Activated CD4-positive, alpha-beta T cell treated with anti-CD3 and anti-CD28 coated beads, Interleukin-2, amount 10 ng/mL, durations not matched to agents 24 days and 14 days (primary cell): ENCODE measurements around the gene GSTM2. TPM values are rescaled to one million over a fixed set of nuclear protein-coding genes. Genes with fewer than 3 reads are reported as not detected.

ENCODE experiments used
- DNase-seq: peaks from one replicate; pipeline ENCODE4 v3.0.0; 2022
- H3K27ac Mint-ChIP-seq: one replicate; pipeline ENCODE4 v1.8.0; 2022; ENCODE audit warnings: mild to moderate bottlenecking, mixed read lengths
- H3K27me3 Mint-ChIP-seq: one replicate; pipeline ENCODE4 v1.8.0; 2022; ENCODE audit warnings: mixed read lengths
- H3K36me3 Mint-ChIP-seq: one replicate; pipeline ENCODE4 v1.8.0; 2022; ENCODE audit warnings: low read depth, mild to moderate bottlenecking, mixed read lengths
- H3K4me1 Mint-ChIP-seq: one replicate; pipeline ENCODE4 v1.8.0; 2021; ENCODE audit warnings: mixed read lengths
- H3K4me3 Mint-ChIP-seq: one replicate; pipeline ENCODE4 v1.8.0; 2022; ENCODE audit warnings: mild to moderate bottlenecking, moderate library complexity, mixed read lengths
- H3K9me3 Mint-ChIP-seq: one replicate; pipeline ENCODE4 v1.8.0; 2021; ENCODE audit warnings: mixed read lengths
- intact Hi-C: fragments of 100-400 bp; cut with micrococcal nuclease; formaldehyde crosslinking; loops from one replicate; pipeline ENCODE4 v1.15.1; 2023
- total RNA-seq: library from RNA; stranded (reverse); gene quantifications from 2 replicates; pipeline ENCODE4 v1.2.3, GENCODE V29; 2022

GSTM2 gene
- total RNA-seq, result 17.5 and 18.4 TPM in 2 replicates

- peak; percentile 96 for DNase-seq
- peak within 1 kb of the TSS; percentile 52 for H3K27ac Mint-ChIP-seq
- no peaks in the 10 kb centered on the region for H3K9me3 Mint-ChIP-seq
- intact Hi-C loops, result loop anchor here (1.0 to 5.0 kb wide), 3 partner anchors 11 to 45 kb away; partner anchors contain the start of genes GSTM1 and GSTM4
- peak within 1 kb of the TSS; percentile 73 for H3K4me3 Mint-ChIP-seq
- peaks cover 24% of the 10 kb centered on the region for H3K4me1 Mint-ChIP-seq
- peaks cover 3% of the 10 kb centered on the region for H3K36me3 Mint-ChIP-seq
- no peaks in the 10 kb centered on the region for H3K27me3 Mint-ChIP-seq
Measured at GRCh38 chr1:109667452-109668122, at the start of gene GSTM2. Gene GSTM2, plus strand, starts transcription at chr1:109668057. Its CDS starts 59 bp downstream, at chr1:109668116.

GRCh38 chr1:109618661-109619575, 48.9 kb upstream of the GSTM2 start:
- Mint-ChIP-seq H3K27ac (peak overlapping the region; percentile 95), H3K27me3 (peaks cover under 1% of the 10 kb centered on the region), H3K36me3 (peaks cover 5% of the 10 kb centered on the region), H3K4me1 (peaks cover 54% of the 10 kb centered on the region), H3K4me3 (peak overlapping the region; percentile 96), H3K9me3 (no peaks in the 10 kb centered on the region)
- DNase-seq, result peak; percentile 61
- intact Hi-C loops, result loop anchor here (5.0 kb wide), 1 partner anchor 192 kb away; the partner anchor contains the start of gene PSMA5

GRCh38 chr1:109619576-109620400, 48.1 kb upstream of the GSTM2 start, which contains the start of the genes AMPD2 and GNAT2:
Gene AMPD2, plus strand, starts transcription at chr1:109619837. Its CDS starts 1,339 bp downstream, at chr1:109621176.
Gene GNAT2, minus strand, starts transcription at chr1:109619616. Its CDS starts 6,746 bp downstream, at chr1:109612870.
- Mint-ChIP-seq H3K4me3 (peak within 1 kb of the TSS; percentile 96), H3K9me3 (no peaks in the 10 kb centered on the region), H3K27me3 (no peaks in the 10 kb centered on the region), H3K27ac (peak within 1 kb of the TSS; percentile 95), H3K4me1 (peaks cover 59% of the 10 kb centered on the region), H3K36me3 (peaks cover 5% of the 10 kb centered on the region)
- intact Hi-C loops, result loop anchor here (5.0 kb wide), 5 partner anchors 48 to 337 kb away; partner anchors contain the start of genes CYB561D1, GSTM1, GSTM2 and PSMA5
- peak; percentile 93 for DNase-seq

GRCh38 chr1:109620401-109620791, 47.5 kb upstream of the GSTM2 start:
- Mint-ChIP-seq H3K36me3 (peaks cover 5% of the 10 kb centered on the region), H3K4me1 (peaks cover 62% of the 10 kb centered on the region), H3K4me3 (peak overlapping the region; percentile 96), H3K27me3 (no peaks in the 10 kb centered on the region), H3K9me3 (no peaks in the 10 kb centered on the region), H3K27ac (peak overlapping the region; percentile 95)
- no peak for DNase-seq
- intact Hi-C loops, result loop anchor here (5.0 kb wide), 4 partner anchors 47 to 338 kb away; partner anchors contain the start of genes CYB561D1, GSTM1, GSTM2 and PSRC1

- peak; percentile 99 for DNase-seq
- Mint-ChIP-seq H3K27me3 (no peaks in the 10 kb centered on the region), H3K36me3 (peaks cover 8% of the 10 kb centered on the region), H3K4me3 (peak overlapping the region; percentile 96), H3K4me1 (peaks cover 64% of the 10 kb centered on the region), H3K9me3 (no peaks in the 10 kb centered on the region), H3K27ac (peak overlapping the region; percentile 95)
- intact Hi-C loops, result loop anchor here (1.0 to 5.0 kb wide), 5 partner anchors 46 to 339 kb away; partner anchors contain the start of genes CYB561D1, GSTM1, GSTM2 and PSRC1
Measured at GRCh38 chr1:109620841-109621286, 47.0 kb upstream of the GSTM2 start.

GRCh38 chr1:109621379-109622136, 46.3 kb upstream of the GSTM2 start:
- Mint-ChIP-seq H3K4me1 (peaks cover 63% of the 10 kb centered on the region), H3K27me3 (no peaks in the 10 kb centered on the region), H3K36me3 (peaks cover 14% of the 10 kb centered on the region), H3K4me3 (peak overlapping the region; percentile 96), H3K9me3 (no peaks in the 10 kb centered on the region), H3K27ac (peak overlapping the region; percentile 88)
- DNase-seq, result peak; percentile 65
- intact Hi-C loops, result loop anchor here (1.0 to 5.0 kb wide), 5 partner anchors 46 to 339 kb away; partner anchors contain the start of genes CYB561D1, GSTM1, GSTM2 and PSRC1

- Mint-ChIP-seq H3K4me1 (peaks cover 55% of the 10 kb centered on the region), H3K27me3 (no peaks in the 10 kb centered on the region), H3K9me3 (no peaks in the 10 kb centered on the region), H3K4me3 (peak overlapping the region; percentile 96), H3K27ac (peak overlapping the region; percentile 88), H3K36me3 (peaks cover 15% of the 10 kb centered on the region)
- no peak for DNase-seq
- intact Hi-C loops, result loop anchor here (5.0 kb wide), 4 partner anchors 45 to 340 kb away; partner anchors contain the start of genes CYB561D1, GSTM1, GSTM2 and PSRC1
Measured at GRCh38 chr1:109622137-109622892, 45.5 kb upstream of the GSTM2 start.

- intact Hi-C loops, result loop anchor here (5.0 kb wide), 4 partner anchors 44 to 341 kb away; partner anchors contain the start of genes CYB561D1, GSTM1, GSTM2 and PSRC1
- peak overlapping the region; percentile 76 for H3K4me3 Mint-ChIP-seq
Measured at GRCh38 chr1:109622895-109623294, 45.0 kb upstream of the GSTM2 start.

GRCh38 chr1:109623601-109624161, 44.2 kb upstream of the GSTM2 start:
- H3K4me1 Mint-ChIP-seq, result peaks cover 49% of the 10 kb centered on the region
- peak overlapping the region; percentile 76 for H3K4me3 Mint-ChIP-seq
- peak overlapping the region; percentile 72 for H3K27ac Mint-ChIP-seq
- no peaks in the 10 kb centered on the region for H3K27me3 Mint-ChIP-seq
- peaks cover 28% of the 10 kb centered on the region for H3K36me3 Mint-ChIP-seq
- intact Hi-C loops, result loop anchor here (5.0 kb wide), 4 partner anchors 44 to 341 kb away; partner anchors contain the start of genes CYB561D1, GSTM1, GSTM2 and PSRC1
- no peaks in the 10 kb centered on the region for H3K9me3 Mint-ChIP-seq
- peak; percentile 66 for DNase-seq

More at GRCh38 chr1:109622895-109623294, 45.0 kb upstream of the GSTM2 start:
- Mint-ChIP-seq H3K27me3 (no peaks in the 10 kb centered on the region), H3K36me3 (peaks cover 21% of the 10 kb centered on the region), H3K4me1 (peaks cover 52% of the 10 kb centered on the region), H3K9me3 (no peaks in the 10 kb centered on the region), H3K27ac (peak overlapping the region; percentile 56)
- DNase-seq, result peak; percentile 68

GRCh38 chr1:109624201-109625010, 43.5 kb upstream of the GSTM2 start:
- peak overlapping the region; percentile 72 for H3K27ac Mint-ChIP-seq

More at GRCh38 chr1:109624201-109625010, 43.5 kb upstream of the GSTM2 start:
- Mint-ChIP-seq H3K27me3 (no peaks in the 10 kb centered on the region), H3K36me3 (peaks cover 34% of the 10 kb centered on the region), H3K9me3 (no peaks in the 10 kb centered on the region), H3K4me3 (peak overlapping the region; percentile 76), H3K4me1 (peaks cover 42% of the 10 kb centered on the region)
- peak; percentile 76 for DNase-seq
- intact Hi-C loops, result loop anchor here (5.0 kb wide), 4 partner anchors 43 to 342 kb away; partner anchors contain the start of genes CYB561D1, GSTM1, GSTM2 and PSRC1
